Adrenal gland (tissue), 12 donors: ENCODE results near the gene OPCML. TPM values are rescaled to one million over a fixed set of nuclear protein-coding genes. Genes with fewer than 3 reads are reported as not detected.

Source experiments
- DNase-seq, 7 donors: peaks; one replicate each; pipeline ENCODE4 v3.0.0-alpha.2; 2019 to 2020
- H3K27ac ChIP-seq, 5 donors: fragments of 200-600 bp; sonication (generic) in 4 of 5; 1 replicate in 3 of 5; 2 replicates in 2 of 5; pipeline versions ENCODE4 v1.5.1 to v1.8.0; 2016 to 2020; ENCODE audit warnings: mild to moderate bottlenecking in 1 of 5
- H3K27me3 ChIP-seq: fragments of 200-600 bp; 2 replicates; pipeline ENCODE4 v1.8.0; 2021
- H3K36me3 ChIP-seq, 2 donors: fragments of 200-600 bp; replicated peaks in 1 of 2; 1 replicate in 1 of 2; 2 replicates in 1 of 2; pipeline versions ENCODE4 v1.5.1 to v1.8.0; 2018 to 2022
- H3K4me1 ChIP-seq, 2 donors: fragments of 200-600 bp; replicated peaks in 1 of 2; 1 replicate in 1 of 2; 2 replicates in 1 of 2; pipeline versions ENCODE4 v1.5.1 to v1.8.0; 2018 to 2021
- H3K4me3 ChIP-seq, 4 donors: fragments of 200-600 bp; sonication (generic) in 3 of 4; one replicate each; pipeline ENCODE4 v1.5.1; 2016 to 2018
- H3K9me3 ChIP-seq, 3 donors: fragments of 200-600 bp; sonication (generic) in 1 of 3; replicated peaks in 1 of 3; 1 replicate in 2 of 3; 2 replicates in 1 of 3; pipeline versions ENCODE4 v1.5.1 to v1.8.0; 2016 to 2021
- CTCF ChIP-seq, 6 experiments: fragments of 450-650 bp in 4 of 6; fragments of 200-600 bp in 2 of 6; sonication (generic) in 1 of 6; IDR thresholded peaks; 1 replicate in 5 of 6; 2 replicates in 1 of 6; pipeline versions ENCODE4 v1.5.1 to v1.8.0; 2016 to 2021; ENCODE audit warnings: antibody characterized with exemption in 6 of 6, mild to moderate bottlenecking in 2 of 6, moderate library complexity in 1 of 6
- POLR2A ChIP-seq, 2 donors: fragments of 450-650 bp; IDR thresholded peaks; one replicate each; pipeline ENCODE4 v1.6.1; 2017; ENCODE audit warnings: antibody characterized with exemption in 2 of 2, mild to moderate bottlenecking in 2 of 2, moderate library complexity in 1 of 2
- WGBS, 4 donors: extraction: QIAGEN DNeasy Blood & Tissue Kit in 2 of 4; methylation state at CpG; one replicate each; pipeline versions ENCODE4 v1.1.5 to v1.1.7; 2013 to 2017; 5-methylcytosine and 5-hydroxymethylcytosine counted together
- intact Hi-C, 2 donors: fragments of 100-400 bp; cut with DNase I; formaldehyde crosslinking; loops; one replicate each; pipeline versions ENCODE4 v1.14.1 to v1.15.0; 2022 to 2023
- polyA plus RNA-seq, 3 donors: library from polyadenylated mRNA; stranded (reverse); fragments of 200-250 nt in 2 of 3; fragments of 350-450 nt in 1 of 3; fragmentation: Illumina TruSeq in 1 of 3; extraction: RNeasy Lipid Tissue Mini Kit (QIAGEN cat#74804) in 1 of 3; gene quantifications; one replicate each; pipeline ENCODE4 v1.2.3, GENCODE V29; 2013 to 2014
- total RNA-seq, 9 donors: library from RNA; depleted of rRNA in 4 of 9; stranded (reverse); fragments of >200 nt in 4 of 9; fragments of 120-200 nt in 1 of 9; fragmentation: NEBNext Ultra II Directional in 1 of 9; extraction: Animal tissue kit (Norgen Biotek cat#: 25700) in 1 of 9; gene quantifications; one replicate each; pipeline versions ENCODE4 v1.1.0 to v1.2.4, GENCODE V29; 2013 to 2023
- donor health status: healthy with polysubstance abuse.
- donor health status: Bipolar disorder and iron deficiency.
- donor health status: DM: yes; HTN: yes; CAD: no.
- donor health status: DM: no; HTN: no; CAD: no.
- donor health status: DM: no; HTN: no; CAD: no.
- donor health status: DM: yes; HTN: yes; CAD: no.

The OPCML gene
- total and polyA plus RNA-seq, 12 donors, result 0.10 to 5.5 (median 0.72) TPM; not detected in 5

GRCh38 chr11:133382131-133382812, 150.0 kb downstream of the OPCML start:
- intact Hi-C loops, result no loop called here

GRCh38 chr11:133381761-133382130, 150.6 kb downstream of the OPCML start:
- intact Hi-C loops, result no loop called here
- peaks cover 4% of the 10 kb centered on the region for H3K27me3 ChIP-seq
- no peak for TF ChIP-seq POLR2A (IDR thresholded peaks at IDR 0.05)
- no peak for TF ChIP-seq CTCF (IDR thresholded peaks at IDR 0.05)
- H3K36me3 ChIP-seq, result no peaks in the 10 kb centered on the region
- no peaks in the 10 kb centered on the region for H3K4me1 ChIP-seq
- WGBS, 4 donors, result 56 to 81% (median 63%) methylated on average over 3 of the region's 3 CpGs
- no peak overlapping the region for H3K27ac ChIP-seq
- H3K9me3 ChIP-seq, result no peaks in the 10 kb centered on the region
- DNase-seq, result no peak
- no peak overlapping the region for H3K4me3 ChIP-seq

More at GRCh38 chr11:133382131-133382812, 150.0 kb downstream of the OPCML start:
- Histone ChIP-seq H3K27ac (no peak overlapping the region), H3K36me3 (no peaks in the 10 kb centered on the region), H3K4me1 (no peaks in the 10 kb centered on the region), H3K9me3 (no peaks in the 10 kb centered on the region), H3K4me3 (no peak overlapping the region), H3K27me3 (peaks cover 4% of the 10 kb centered on the region)
- DNase-seq, result no peak
- TF ChIP-seq POLR2A (IDR thresholded peaks at IDR 0.05) (no peak), CTCF (IDR thresholded peaks at IDR 0.05) (no peak)
- 53 to 65% (median 57%) methylated on average over 12 of the region's 12 CpGs for WGBS, 4 donors

GRCh38 chr11:133366147-133366546, 166.2 kb downstream of the OPCML start:
- no peaks in the 10 kb centered on the region for H3K27me3 ChIP-seq
- 21 to 24% (median 22%) methylated on average over 8 of the region's 8 CpGs for WGBS, 4 donors
- no peaks in the 10 kb centered on the region for H3K4me1 ChIP-seq

GRCh38 chr11:133362916-133363315, 169.4 kb downstream of the OPCML start:
- TF ChIP-seq CTCF (IDR thresholded peaks at IDR 0.05) (no peak), POLR2A (IDR thresholded peaks at IDR 0.05) (no peak)
- Histone ChIP-seq H3K27me3 (no peaks in the 10 kb centered on the region), H3K4me1 (no peaks in the 10 kb centered on the region), H3K4me3 (no peak overlapping the region), H3K36me3 (no peaks in the 10 kb centered on the region), H3K27ac (no peak overlapping the region), H3K9me3 (no peaks in the 10 kb centered on the region)
- DNase-seq, result no peak
- WGBS, 4 donors, result 73 to 82% (median 78%) methylated on average over 15 of the region's 15 CpGs
- intact Hi-C loops, result no loop called here

More at GRCh38 chr11:133366147-133366546, 166.2 kb downstream of the OPCML start:
- intact Hi-C loops, result no loop called here
- no peak for DNase-seq
- H3K4me3 ChIP-seq, result no peak overlapping the region
- TF ChIP-seq POLR2A (IDR thresholded peaks at IDR 0.05), result no peak
- TF ChIP-seq CTCF (IDR thresholded peaks at IDR 0.05), result no peak
- H3K27ac ChIP-seq, result no peak overlapping the region
- no peaks in the 10 kb centered on the region for H3K36me3 ChIP-seq
- H3K9me3 ChIP-seq, result no peaks in the 10 kb centered on the region
